Brain microvascular endothelial cell (primary cell): ENCODE results near the gene NMD3.

Source experiments
- DNase-seq: peaks from one replicate; pipeline ENCODE4 v3.0.0-alpha.2; 2020
- H3K27ac ChIP-seq: fragments of 250-450 bp; sonication (Bioruptor Pico); 2 replicates; pipeline ENCODE4 v1.5.1; 2020; ENCODE audit warnings: mild to moderate bottlenecking, moderate library complexity
- H3K27me3 ChIP-seq: fragments of 250-450 bp; sonication (Bioruptor Pico); replicated peaks from 2 replicates; pipeline ENCODE4 v1.5.1; 2020; ENCODE audit warnings: mild to moderate bottlenecking
- H3K36me3 ChIP-seq: fragments of 250-450 bp; sonication (Bioruptor Pico); replicated peaks from 2 replicates; pipeline ENCODE4 v1.5.1; 2020; ENCODE audit warnings: mild to moderate bottlenecking
- H3K4me3 ChIP-seq: 2 replicates; pipeline ENCODE4 v1.5.1; 2011; ENCODE audit warnings: low read depth, mild to moderate bottlenecking, control low read depth, low read length, moderate library complexity
- in situ Hi-C: cut with HindIII; loops from 2 replicates; pipeline ENCODE4 v1.10.0; 2017; ENCODE audit warnings: low sequenced_read_pairs, low pct_ligation_motif_present
- TF ChIP-seq, protein P1 (sequence below): IDR thresholded peaks from 2 replicates; pipeline ENCODE4 v1.5.1; 2011; ENCODE audit warnings: low read depth, mild to moderate bottlenecking, moderate library complexity, low read length, control low read depth, inconsistent platforms; ENCODE audit errors: missing control alignments

NMD3 gene

GRCh38 chr3:161253711-161254110 lies 32.6 kb downstream of the NMD3 start:
- no peak overlapping the region for H3K4me3 ChIP-seq
- in situ Hi-C loops: no loop called here
- no peaks in the 10 kb centered on the region for H3K27me3 ChIP-seq
- no peak for DNase-seq
- TF ChIP-seq, protein P1, sequence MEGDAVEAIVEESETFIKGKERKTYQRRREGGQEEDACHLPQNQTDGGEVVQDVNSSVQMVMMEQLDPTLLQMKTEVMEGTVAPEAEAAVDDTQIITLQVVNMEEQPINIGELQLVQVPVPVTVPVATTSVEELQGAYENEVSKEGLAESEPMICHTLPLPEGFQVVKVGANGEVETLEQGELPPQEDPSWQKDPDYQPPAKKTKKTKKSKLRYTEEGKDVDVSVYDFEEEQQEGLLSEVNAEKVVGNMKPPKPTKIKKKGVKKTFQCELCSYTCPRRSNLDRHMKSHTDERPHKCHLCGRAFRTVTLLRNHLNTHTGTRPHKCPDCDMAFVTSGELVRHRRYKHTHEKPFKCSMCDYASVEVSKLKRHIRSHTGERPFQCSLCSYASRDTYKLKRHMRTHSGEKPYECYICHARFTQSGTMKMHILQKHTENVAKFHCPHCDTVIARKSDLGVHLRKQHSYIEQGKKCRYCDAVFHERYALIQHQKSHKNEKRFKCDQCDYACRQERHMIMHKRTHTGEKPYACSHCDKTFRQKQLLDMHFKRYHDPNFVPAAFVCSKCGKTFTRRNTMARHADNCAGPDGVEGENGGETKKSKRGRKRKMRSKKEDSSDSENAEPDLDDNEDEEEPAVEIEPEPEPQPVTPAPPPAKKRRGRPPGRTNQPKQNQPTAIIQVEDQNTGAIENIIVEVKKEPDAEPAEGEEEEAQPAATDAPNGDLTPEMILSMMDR: no peak
- H3K27ac ChIP-seq: no peak overlapping the region
- peaks cover 47% of the 10 kb centered on the region for H3K36me3 ChIP-seq

GRCh38 chr3:161254861-161255260 lies 33.8 kb downstream of the NMD3 start:
- no peak overlapping the region for H3K4me3 ChIP-seq
- no peak for DNase-seq
- TF ChIP-seq, protein P1: no peak
- H3K36me3 ChIP-seq: peaks cover 39% of the 10 kb centered on the region
- in situ Hi-C loops: no loop called here
- H3K27ac ChIP-seq: no peak overlapping the region
- no peaks in the 10 kb centered on the region for H3K27me3 ChIP-seq

DNA sequence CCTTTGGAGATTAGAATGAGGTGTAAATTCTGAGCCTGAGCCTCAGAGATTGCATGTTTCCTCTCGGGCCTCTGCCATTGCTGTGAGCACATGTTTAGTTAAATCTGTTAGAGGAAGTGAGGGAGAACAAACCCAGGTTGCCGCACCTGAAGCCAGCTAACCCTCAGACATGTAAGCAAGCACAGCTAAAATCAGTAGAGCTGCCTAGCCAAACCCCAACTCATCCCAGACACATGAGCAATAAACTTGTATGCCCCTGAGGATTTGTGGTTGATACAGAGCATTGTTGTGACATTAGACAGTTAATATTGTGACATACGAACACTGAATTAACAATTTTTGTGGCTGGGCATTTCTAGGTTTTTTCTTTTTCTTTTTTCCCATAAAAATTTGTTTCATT lies 41.9 kb downstream of the NMD3 start:
- Histone ChIP-seq H3K27ac (peak overlapping the region; percentile 71), H3K36me3 (no peaks in the 10 kb centered on the region), H3K27me3 (no peaks in the 10 kb centered on the region), H3K4me3 (no peak overlapping the region)
- in situ Hi-C loops: no loop called here
- peak; percentile 81 for DNase-seq
- TF ChIP-seq, protein P1: no peak

DNA sequence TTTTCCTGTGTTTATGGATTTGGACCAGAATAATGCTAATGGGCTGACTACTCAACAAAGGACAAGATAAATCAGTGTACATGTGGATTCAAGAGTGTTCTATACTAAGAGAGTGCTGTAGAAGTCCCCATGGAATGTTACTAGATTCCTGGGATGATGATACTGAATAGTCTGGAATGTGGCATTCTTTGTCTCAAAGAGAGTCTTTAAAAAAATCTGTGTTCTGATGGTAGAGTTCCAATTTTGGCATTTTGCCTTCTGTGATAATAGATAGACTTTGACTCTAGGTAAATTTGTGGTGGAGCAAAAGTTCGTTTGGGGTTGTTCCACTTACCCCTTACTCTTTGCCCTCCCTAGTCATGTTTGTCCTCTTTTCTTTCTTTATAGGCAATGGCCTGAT lies 43.7 kb downstream of the NMD3 start:
- H3K27me3 ChIP-seq: no peaks in the 10 kb centered on the region
- TF ChIP-seq, protein P1: no peak
- H3K36me3 ChIP-seq: no peaks in the 10 kb centered on the region
- DNase-seq: no peak
- H3K4me3 ChIP-seq: no peak overlapping the region
- peak overlapping the region; percentile 32 for H3K27ac ChIP-seq
- in situ Hi-C loops: no loop called here

- TF ChIP-seq, protein P1: no peak
- in situ Hi-C loops: no loop called here
- no peaks in the 10 kb centered on the region for H3K36me3 ChIP-seq
- DNase-seq: no peak
- peak overlapping the region; percentile 84 for H3K27ac ChIP-seq
- no peak overlapping the region for H3K4me3 ChIP-seq
- no peaks in the 10 kb centered on the region for H3K27me3 ChIP-seq
These were observed 44.9 kb downstream of the NMD3 start for GRCh38 chr3:161265916-161266571.

DNA sequence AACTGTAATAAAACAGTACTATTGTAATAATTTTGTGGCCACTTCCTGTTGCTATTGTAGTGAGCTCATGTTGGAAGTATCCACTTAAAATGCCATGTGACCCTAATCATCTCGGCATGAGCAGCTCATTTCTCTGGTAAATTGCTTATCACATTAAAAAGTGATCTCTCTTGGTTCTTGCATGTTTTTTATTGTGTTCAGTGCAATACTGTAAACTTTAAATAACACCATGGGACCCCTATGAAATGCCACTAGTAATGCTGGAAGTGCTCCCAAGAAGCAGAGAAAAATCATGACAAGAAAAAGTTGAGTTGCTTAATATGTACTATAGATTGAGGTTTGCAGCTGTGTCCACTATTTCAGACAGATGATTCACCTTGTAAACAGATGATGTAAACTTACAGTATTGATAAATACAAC lies 45.6 kb downstream of the NMD3 start:
- Histone ChIP-seq H3K4me3 (no peak overlapping the region), H3K27ac (peak overlapping the region; percentile 84), H3K36me3 (no peaks in the 10 kb centered on the region), H3K27me3 (no peaks in the 10 kb centered on the region)
- peak; percentile 68 for DNase-seq
- in situ Hi-C loops: no loop called here
- TF ChIP-seq, protein P1: no peak
